GM18858 (cell line): Measurements from ENCODE around the gene HSFX4.
"Not testable (repeated sequence)": the region's sequence is repeated elsewhere in the genome, so short reads cannot be mapped to it uniquely, and the experiment has no call there.

ENCODE experiments used
- ATAC-seq: cut with Tn5 transposase; IDR thresholded peaks from one replicate; pipeline ENCODE4 v1.9.1; 2021; ENCODE audit not compliant: unreplicated experiment

The HSFX4 gene

GRCh38 chrX:149929400-149929799, at the start of gene HSFX4:
TSS of gene HSFX4 (plus strand) at chrX:149929573. CDS start at chrX:149929645, 72 bp downstream.
- ATAC-seq = not testable (repeated sequence)

GRCh38 chrX:149881081-149881711, 48.2 kb upstream of the HSFX4 start, which contains the start of gene MAGEA8:
TSS of gene MAGEA8 (plus strand) at chrX:149881183. CDS start at chrX:149884273, 3,090 bp downstream.
- no peak for ATAC-seq

GRCh38 chrX:149890828-149891227, 38.5 kb upstream of the HSFX4 start:
- not testable (repeated sequence) for ATAC-seq

- ATAC-seq = no peak
These were observed 30.8 kb upstream of the HSFX4 start for GRCh38 chrX:149898554-149898953.

GRCh38 chrX:149903889-149904748, 25.3 kb upstream of the HSFX4 start:
- ATAC-seq = peak; percentile 68

- peak; percentile 51 for ATAC-seq
These were observed 21.1 kb upstream of the HSFX4 start for GRCh38 chrX:149908308-149908707.

GRCh38 chrX:149908727-149909126, 20.6 kb upstream of the HSFX4 start:
- no peak for ATAC-seq

- no peak for ATAC-seq
These were observed 19.8 kb upstream of the HSFX4 start for GRCh38 chrX:149909324-149910177.

GRCh38 chrX:149910178-149910695, 19.1 kb upstream of the HSFX4 start:
- no peak for ATAC-seq

GRCh38 chrX:149916745-149917392, 12.5 kb upstream of the HSFX4 start:
- ATAC-seq = peak; percentile 82

GRCh38 chrX:149923836-149924235, 5.5 kb upstream of the HSFX4 start:
- ATAC-seq = not testable (repeated sequence)

- not testable (repeated sequence) for ATAC-seq
These were observed 4.9 kb upstream of the HSFX4 start for GRCh38 chrX:149924434-149924833.

- not testable (repeated sequence) for ATAC-seq
These were observed 2.0 kb upstream of the HSFX4 start for GRCh38 chrX:149927245-149927963.

- ATAC-seq = not testable (repeated sequence)
These were observed 1.5 kb upstream of the HSFX4 start for GRCh38 chrX:149927964-149928258.

- not testable (repeated sequence) for ATAC-seq
These were observed 738 bp upstream of the HSFX4 start for GRCh38 chrX:149928635-149929034.

GRCh38 chrX:149931355-149931754, 2.0 kb downstream of the HSFX4 start:
- ATAC-seq = not testable (repeated sequence)

- not testable (repeated sequence) for ATAC-seq
These were observed 2.8 kb downstream of the HSFX4 start for GRCh38 chrX:149932150-149932549.

GRCh38 chrX:149932970-149933369, 3.6 kb downstream of the HSFX4 start:
- not testable (repeated sequence) for ATAC-seq

GRCh38 chrX:149933547-149933946, 4.2 kb downstream of the HSFX4 start:
- ATAC-seq = not testable (repeated sequence)

GRCh38 chrX:149937328-149937727, 8.0 kb downstream of the HSFX4 start:
- not testable (repeated sequence) for ATAC-seq
